ENCODE data around the gene SLC34A3.

- TF ChIP-seq POLR2AphosphoS5 (IDR thresholded peaks at IDR 0.05; ENCODE audit: low read depth) (no peak), REST (IDR thresholded peaks at IDR 0.05; ENCODE audit: insufficient replicate concordance, low read depth) (no peak), GABPA (IDR thresholded peaks at IDR 0.05; ENCODE audit: low read depth) (no peak)
- TF ChIP-seq, protein P1, sequence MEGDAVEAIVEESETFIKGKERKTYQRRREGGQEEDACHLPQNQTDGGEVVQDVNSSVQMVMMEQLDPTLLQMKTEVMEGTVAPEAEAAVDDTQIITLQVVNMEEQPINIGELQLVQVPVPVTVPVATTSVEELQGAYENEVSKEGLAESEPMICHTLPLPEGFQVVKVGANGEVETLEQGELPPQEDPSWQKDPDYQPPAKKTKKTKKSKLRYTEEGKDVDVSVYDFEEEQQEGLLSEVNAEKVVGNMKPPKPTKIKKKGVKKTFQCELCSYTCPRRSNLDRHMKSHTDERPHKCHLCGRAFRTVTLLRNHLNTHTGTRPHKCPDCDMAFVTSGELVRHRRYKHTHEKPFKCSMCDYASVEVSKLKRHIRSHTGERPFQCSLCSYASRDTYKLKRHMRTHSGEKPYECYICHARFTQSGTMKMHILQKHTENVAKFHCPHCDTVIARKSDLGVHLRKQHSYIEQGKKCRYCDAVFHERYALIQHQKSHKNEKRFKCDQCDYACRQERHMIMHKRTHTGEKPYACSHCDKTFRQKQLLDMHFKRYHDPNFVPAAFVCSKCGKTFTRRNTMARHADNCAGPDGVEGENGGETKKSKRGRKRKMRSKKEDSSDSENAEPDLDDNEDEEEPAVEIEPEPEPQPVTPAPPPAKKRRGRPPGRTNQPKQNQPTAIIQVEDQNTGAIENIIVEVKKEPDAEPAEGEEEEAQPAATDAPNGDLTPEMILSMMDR (IDR thresholded peaks at IDR 0.05; ENCODE audit: insufficient read depth, low read length): no peak
Observed at GRCh38 chr9:137191691-137192447, 38.8 kb upstream of the SLC34A3 start.

Measured in HL-60 (cell line).